H1 (cell line): ENCODE results near the gene OSCP1. TPM values are rescaled to one million over a fixed set of nuclear protein-coding genes. Genes with fewer than 3 reads are reported as not detected.

Experiments
- CTCF ChIA-PET: fragments of 300-600 bp; sonication (Branson Sonifier 250); formaldehyde crosslinking; loops from one replicate; lab custom pipeline; 2021; ENCODE audit not compliant: partially characterized antibody; lab: Charles Lee
- POLR2A ChIA-PET: fragments of 300-600 bp; sonication (Branson Sonifier 250); formaldehyde crosslinking; loops from one replicate; lab custom pipeline; 2021; ENCODE audit warnings: inconsistent platforms; ENCODE audit not compliant: partially characterized antibody; lab: Charles Lee
- DNase-seq, 2 experiments: peaks; one replicate each; pipeline versions ENCODE4 v3.0.0 to v3.0.0-alpha.2; 2010 to 2022; ENCODE audit warnings: low spot score in 2 of 2, low read depth in 1 of 2, mixed read lengths in 1 of 2
- FAIRE-seq: peaks from 2 replicates; lab custom pipeline; 2011; peaks lifted over from hg19 to GRCh38; lab: Jason Lieb, UNC
- H2AFZ ChIP-seq: 2 replicates; pipeline ENCODE4 v1.8.1; 2012; ENCODE audit warnings: low read length, inconsistent platforms
- H2AK5ac ChIP-seq: 2 replicates; pipeline ENCODE4 v1.6.1; 2013; ENCODE audit warnings: low read depth, low read length
- H2BK120ac ChIP-seq: replicated peaks from 2 replicates; pipeline ENCODE3; 2013; ENCODE audit warnings: low read depth, low read length, inconsistent platforms
- H2BK12ac ChIP-seq: 2 replicates; pipeline ENCODE4 v1.6.1; 2013; ENCODE audit warnings: low read depth, low read length
- H2BK15ac ChIP-seq: 2 replicates; pipeline ENCODE4 v1.6.1; 2013; ENCODE audit warnings: low read length
- H2BK20ac ChIP-seq: 2 replicates; pipeline ENCODE4 v1.6.1; 2013; ENCODE audit warnings: low read length
- H2BK5ac ChIP-seq: 2 replicates; pipeline ENCODE4 v1.6.1; 2013; ENCODE audit warnings: low read depth, low read length
- H3K14ac ChIP-seq: 2 replicates; pipeline ENCODE4 v1.6.1; 2013; ENCODE audit warnings: inconsistent platforms; ENCODE audit not compliant: insufficient read length
- H3K18ac ChIP-seq: 2 replicates; pipeline ENCODE4 v1.6.1; 2013; ENCODE audit warnings: low read length; ENCODE audit errors: extremely low read depth
- H3K23ac ChIP-seq: 2 replicates; pipeline ENCODE4 v1.6.1; 2013; ENCODE audit warnings: inconsistent platforms; ENCODE audit not compliant: insufficient read length
- H3K23me2 ChIP-seq: 2 replicates; pipeline ENCODE4 v1.6.1; 2013; ENCODE audit warnings: low read depth, low read length
- H3K27ac ChIP-seq: 2 replicates; pipeline ENCODE4 v1.6.1; 2011; ENCODE audit warnings: low read depth, low read length, inconsistent platforms
- H3K27me3 ChIP-seq, 4 experiments: replicated peaks in 1 of 4; 1 replicate in 1 of 4; 2 replicates in 3 of 4; pipeline versions ENCODE4 v1.6.1 to v1.8.1; 2011 to 2013; ENCODE audit warnings: low read length in 3 of 4, mild to moderate bottlenecking in 3 of 4, inconsistent platforms in 2 of 4, mixed read lengths in 2 of 4, moderate library complexity in 1 of 4; ENCODE audit not compliant: control insufficient read depth in 3 of 4, insufficient read depth in 3 of 4; ENCODE audit errors: extremely low read depth in 1 of 4
- H3K36me3 ChIP-seq, 4 experiments: 2 replicates each; pipeline versions ENCODE4 v1.6.1 to v1.8.1; 2011 to 2013; ENCODE audit warnings: mild to moderate bottlenecking in 4 of 4, low read length in 3 of 4, moderate library complexity in 2 of 4, control low read depth in 1 of 4, inconsistent platforms in 1 of 4; ENCODE audit not compliant: insufficient read depth in 4 of 4, control insufficient read depth in 2 of 4
- H3K4ac ChIP-seq: replicated peaks from 2 replicates; pipeline ENCODE3; 2013; ENCODE audit warnings: low read length, low read depth, mixed read lengths, inconsistent platforms; ENCODE audit not compliant: insufficient read length
- H3K4me1 ChIP-seq, 4 experiments: replicated peaks in 1 of 4; 1 replicate in 1 of 4; 2 replicates in 3 of 4; pipeline versions ENCODE4 v1.6.1 to v1.8.1; 2011 to 2013; ENCODE audit warnings: low read length in 3 of 4, inconsistent platforms in 2 of 4, mixed read lengths in 1 of 4; ENCODE audit not compliant: insufficient read depth in 4 of 4, control insufficient read depth in 3 of 4
- H3K4me2 ChIP-seq, 2 experiments: 2 replicates each; pipeline versions ENCODE4 v1.6.1 to v1.8.1; 2011 to 2013; ENCODE audit warnings: low read depth in 2 of 2, low read length in 2 of 2, control low read depth in 1 of 2, inconsistent platforms in 1 of 2, mild to moderate bottlenecking in 1 of 2; ENCODE audit not compliant: insufficient read depth in 1 of 2
- H3K4me3 ChIP-seq, 4 experiments: fragments of 200-600, 300-600 bp in 1 of 4; sonication (generic), shearing (Covaris generic), sonication (Bioruptor Twin) in 1 of 4; 2 replicates each; pipeline versions ENCODE4 v1.5.1 to v1.8.1; 2011 to 2016; ENCODE audit warnings: low read length in 4 of 4, low read depth in 3 of 4, control low read depth in 2 of 4, inconsistent platforms in 2 of 4, mild to moderate bottlenecking in 2 of 4, mixed read lengths in 1 of 4, moderate library complexity in 1 of 4; ENCODE audit not compliant: insufficient read depth in 2 of 4; ENCODE audit errors: extremely low read depth in 1 of 4
- H3K56ac ChIP-seq: replicated peaks from 2 replicates; pipeline ENCODE3; 2013; ENCODE audit warnings: low read depth, mild to moderate bottlenecking, mixed read lengths, low read length, inconsistent platforms; ENCODE audit not compliant: insufficient read length
- H3K79me1 ChIP-seq: 2 replicates; pipeline ENCODE4 v1.6.1; 2013; ENCODE audit warnings: low read depth, low read length, control low read depth
- H3K79me2 ChIP-seq, 2 experiments: 2 replicates each; pipeline versions ENCODE4 v1.6.1 to v1.8.1; 2012 to 2013; ENCODE audit warnings: low read length in 2 of 2, mild to moderate bottlenecking in 2 of 2, inconsistent platforms in 1 of 2; ENCODE audit not compliant: insufficient read depth in 2 of 2, control insufficient read depth in 1 of 2
- H3K9ac ChIP-seq, 4 experiments: replicated peaks in 1 of 4; 1 replicate in 1 of 4; 2 replicates in 3 of 4; pipeline versions ENCODE4 v1.6.1 to v1.8.1; 2011 to 2013; ENCODE audit warnings: low read depth in 3 of 4, low read length in 3 of 4, control low read depth in 2 of 4, mild to moderate bottlenecking in 2 of 4, moderate library complexity in 2 of 4, inconsistent platforms in 1 of 4; ENCODE audit errors: extremely low read depth in 1 of 4
- H3K9me3 ChIP-seq, 2 experiments: 2 replicates each; pipeline versions ENCODE4 v1.6.1 to v1.8.1; 2012 to 2013; ENCODE audit warnings: mild to moderate bottlenecking in 2 of 2, moderate library complexity in 2 of 2, control low read depth in 1 of 2, inconsistent platforms in 1 of 2, low read depth in 1 of 2, low read length in 1 of 2, mixed read lengths in 1 of 2; ENCODE audit not compliant: insufficient read depth in 2 of 2
- H4K20me1 ChIP-seq, 2 experiments: replicated peaks in 1 of 2; 2 replicates each; pipeline versions ENCODE3 to v1.8.1; 2011 to 2013; ENCODE audit warnings: inconsistent platforms in 2 of 2, low read length in 2 of 2, mild to moderate bottlenecking in 1 of 2; ENCODE audit not compliant: insufficient read depth in 2 of 2, control insufficient read depth in 1 of 2
- H4K5ac ChIP-seq: 2 replicates; pipeline ENCODE4 v1.6.1; 2013; ENCODE audit warnings: low read length, low read depth, mixed read lengths, inconsistent platforms; ENCODE audit not compliant: insufficient read length
- H4K8ac ChIP-seq: 2 replicates; pipeline ENCODE4 v1.8.0; 2013; ENCODE audit warnings: mild to moderate bottlenecking, moderate library complexity, low read length, inconsistent platforms; ENCODE audit not compliant: insufficient read depth; ENCODE audit errors: extremely low read depth
- H4K91ac ChIP-seq: replicated peaks from 2 replicates; pipeline ENCODE3; 2013; ENCODE audit warnings: low read length, mixed read lengths, inconsistent platforms; ENCODE audit not compliant: insufficient read length
- BACH1 ChIP-seq: IDR thresholded peaks from 2 replicates; pipeline ENCODE4 v1.6.1; 2012; ENCODE audit warnings: low read length, improper control_type of control experiment
- CHD1 ChIP-seq: IDR thresholded peaks from 2 replicates; pipeline ENCODE4 v1.6.1; 2012; ENCODE audit warnings: low read depth, low read length, improper control_type of control experiment
- TBP ChIP-seq: IDR thresholded peaks from 2 replicates; pipeline ENCODE4 v1.6.1; 2011; ENCODE audit warnings: low read depth, low read length, improper control_type of control experiment
- TEAD4 ChIP-seq: IDR thresholded peaks from 2 replicates; pipeline ENCODE4 v1.6.1; 2012; ENCODE audit warnings: low read depth, low read length, inconsistent platforms, mixed read lengths
- WGBS, 2 experiments: shearing (Covaris generic) in 1 of 2; methylation state at CpG; one replicate each; pipeline versions ENCODE4 v1.1.6 to v1.1.7; 2013 to 2015; ENCODE audit warnings: low lambda C conversion rate in 2 of 2, mixed read lengths in 2 of 2, inconsistent platforms in 1 of 2, low coverage in 1 of 2, missing lambda C conversion rate in 1 of 2; ENCODE audit not compliant: insufficient replicate concordance in 2 of 2, insufficient coverage in 1 of 2, insufficient read length in 1 of 2; ENCODE audit errors: extremely low coverage in 1 of 2, missing lambda C conversion rate in 1 of 2; 5-methylcytosine and 5-hydroxymethylcytosine counted together
- polyA plus RNA-seq, 7 experiments: library from polyadenylated mRNA; depleted of rRNA in 3 of 7; stranded (reverse) in 5 of 7; unstranded in 2 of 7; fragments of >200 nt in 5 of 7; fragments of 200-250 nt in 2 of 7; gene quantifications; 1 replicate in 5 of 7; 2 replicates in 1 of 7; 4 replicates in 1 of 7; pipeline versions ENCODE4 v1.2.1 to v1.2.3, GENCODE V29; 2011 to 2013; ENCODE audit warnings: missing spikeins in 2 of 7, mixed read lengths in 2 of 7
- total RNA-seq: library from RNA; stranded (reverse); fragmentation: NEBNext Ultra II Directional; extraction: Animal tissue kit (Norgen Biotek cat#: 25700); gene quantifications from 2 replicates; pipeline ENCODE4 v1.2.1, GENCODE V29; 2021

OSCP1 gene
- total and polyA plus RNA-seq, 2 of the 8 experiments (the other 6 are each of a cell fraction or from before 2014, with no cell fraction given): 1.8 to 3.3 TPM

GRCh38 chr1:36415661-36416326 is 34.5 kb downstream of the OSCP1 start:
- no peak overlapping the region for H3K18ac ChIP-seq
- no peaks in the 10 kb centered on the region for H3K9me3 ChIP-seq
- no peak for DNase-seq
- no peak for FAIRE-seq
- H4K20me1 ChIP-seq: no peaks in the 10 kb centered on the region
- no peak overlapping the region for H2AFZ ChIP-seq
- no peaks in the 10 kb centered on the region for H3K27me3 ChIP-seq
- H3K4me1 ChIP-seq: peaks cover 0 to 3% (median 0%) of the 10 kb centered on the region in 4 experiments; a peak in 1 of 7 replicates
- H3K79me1 ChIP-seq: no peaks in the 10 kb centered on the region; the same call in 1 of the 2 replicates
- H3K56ac ChIP-seq: no peak overlapping the region
- no peak overlapping the region for H3K4me3 ChIP-seq
- no peak overlapping the region for H3K23ac ChIP-seq
- POLR2A ChIA-PET: interaction anchor here (1.4 to 1.7 kb wide), 2 partner anchors 11 to 18 kb away, joined by 3 to 5 read pairs; partner anchors contain the start of gene LSM10
- H3K4ac ChIP-seq: no peak overlapping the region
- no peaks in the 10 kb centered on the region for H3K79me2 ChIP-seq
- no peak overlapping the region for H4K91ac ChIP-seq
- H4K5ac ChIP-seq: no peak overlapping the region
- CTCF ChIA-PET: interaction anchor here (1.3 to 4.7 kb wide), 6 partner anchors 10 to 72 kb away, joined by 3 to 24 read pairs (median 4); no protein-coding TSS in a partner anchor
- H4K8ac ChIP-seq: no peak overlapping the region
- WGBS, 2 experiments: 92% methylated on average over 14 of the region's 15 CpGs; no CpG with 5 or more reads in 1 of the 2 experiments
- H3K14ac ChIP-seq: no peak overlapping the region
- no peaks in the 10 kb centered on the region for H3K36me3 ChIP-seq
- no peak overlapping the region for H2BK20ac ChIP-seq
- no peak overlapping the region for H2BK12ac ChIP-seq
- no peak overlapping the region for H3K27ac ChIP-seq
- H3K9ac ChIP-seq: no peak overlapping the region; a peak in 1 of 7 replicates
- TF ChIP-seq BACH1 (no peak), CHD1 (no peak), TBP (no peak), TEAD4 (no peak)
- H3K4me2 ChIP-seq: no peak overlapping the region
- no peaks in the 10 kb centered on the region for H3K23me2 ChIP-seq
- no peak overlapping the region for H2BK15ac ChIP-seq
- H2BK5ac ChIP-seq: no peak overlapping the region
- no peak overlapping the region for H2BK120ac ChIP-seq
- no peak overlapping the region for H2AK5ac ChIP-seq
